ENCODE measurements around the gene YOD1. TPM values are rescaled to one million over a fixed set of nuclear protein-coding genes. Genes with fewer than 3 reads are reported as not detected.

Gene YOD1
- 5.1 TPM for polyA plus RNA-seq (2012; ENCODE audit: insufficient read depth, insufficient read length, low read depth)

GRCh38 chr1:207051191-207051943 lies at the start of gene YOD1:
YOD1 (minus strand) TSS chr1:207051208; CDS start chr1:207051030, 178 bp downstream.
- no peak for TF ChIP-seq CTCF (IDR thresholded peaks at IDR 0.05; ENCODE audit: low read depth, low read length)
- Histone ChIP-seq H3K9me3 (no peaks in the 10 kb centered on the region), H3K36me3 (peaks cover 17% of the 10 kb centered on the region), H3K4me3 (ENCODE audit: low read depth, low read length) (peak within 1 kb of the TSS; percentile 95), H3K4me1 (peaks cover 6% of the 10 kb centered on the region), H3K27me3 (peaks cover 19% of the 10 kb centered on the region)
- DNase-seq: no peak

- no peak overlapping the region for H3K4me3 ChIP-seq (ENCODE audit: low read depth, low read length)
- no peak for TF ChIP-seq CTCF (IDR thresholded peaks at IDR 0.05; ENCODE audit: low read depth, low read length)
- peaks cover 38% of the 10 kb centered on the region for H3K27me3 ChIP-seq
- DNase-seq: no peak
- no peaks in the 10 kb centered on the region for H3K4me1 ChIP-seq
- H3K9me3 ChIP-seq: no peaks in the 10 kb centered on the region
- H3K36me3 ChIP-seq: no peaks in the 10 kb centered on the region
These were observed 46.9 kb upstream of the YOD1 start for GRCh38 chr1:207097871-207098324.

- H3K4me1 ChIP-seq: no peaks in the 10 kb centered on the region
- no peak for TF ChIP-seq CTCF (IDR thresholded peaks at IDR 0.05; ENCODE audit: low read depth, low read length)
- H3K27me3 ChIP-seq: peaks cover 34% of the 10 kb centered on the region
- no peaks in the 10 kb centered on the region for H3K9me3 ChIP-seq
- H3K36me3 ChIP-seq: no peaks in the 10 kb centered on the region
- DNase-seq: no peak
- H3K4me3 ChIP-seq (ENCODE audit: low read depth, low read length): no peak overlapping the region
These were observed 42.9 kb upstream of the YOD1 start for GRCh38 chr1:207093944-207094343.

GRCh38 chr1:207091200-207091908 lies 40.3 kb upstream of the YOD1 start:
- Histone ChIP-seq H3K36me3 (no peaks in the 10 kb centered on the region), H3K4me1 (no peaks in the 10 kb centered on the region), H3K27me3 (peaks cover 49% of the 10 kb centered on the region), H3K9me3 (no peaks in the 10 kb centered on the region), H3K4me3 (ENCODE audit: low read depth, low read length) (no peak overlapping the region)
- no peak for TF ChIP-seq CTCF (IDR thresholded peaks at IDR 0.05; ENCODE audit: low read depth, low read length)
- DNase-seq: no peak

GRCh38 chr1:207089627-207090355 lies 38.8 kb upstream of the YOD1 start:
- H3K36me3 ChIP-seq: no peaks in the 10 kb centered on the region
- DNase-seq: no peak
- H3K27me3 ChIP-seq: peaks cover 49% of the 10 kb centered on the region
- no peak for TF ChIP-seq CTCF (IDR thresholded peaks at IDR 0.05; ENCODE audit: low read depth, low read length)
- no peaks in the 10 kb centered on the region for H3K4me1 ChIP-seq
- H3K4me3 ChIP-seq (ENCODE audit: low read depth, low read length): no peak overlapping the region
- H3K9me3 ChIP-seq: no peaks in the 10 kb centered on the region
